HG03025 (cell line): ENCODE results near the gene XDH.

Experiments used
- ATAC-seq: cut with Tn5 transposase; IDR thresholded peaks from one replicate; pipeline ENCODE4 v1.9.1; 2021; ENCODE audit warnings: mild to moderate bottlenecking, moderate library complexity; ENCODE audit not compliant: unreplicated experiment, low FRiP score

The XDH gene

GRCh38 chr2:31404827-31405226 lies 9.7 kb downstream of the XDH start:
- ATAC-seq: no peak

- ATAC-seq: no peak
These were observed 10.2 kb downstream of the XDH start for GRCh38 chr2:31404302-31404701.

- ATAC-seq: no peak
These were observed 12.2 kb downstream of the XDH start for GRCh38 chr2:31402388-31402787.

- ATAC-seq: no peak
These were observed 13.0 kb downstream of the XDH start for GRCh38 chr2:31401580-31401979.

- no peak for ATAC-seq
These were observed 15.7 kb downstream of the XDH start for GRCh38 chr2:31398881-31399280.

GRCh38 chr2:31397094-31397493 lies 17.4 kb downstream of the XDH start:
- no peak for ATAC-seq

- ATAC-seq: no peak
These were observed 24.2 kb downstream of the XDH start for GRCh38 chr2:31390324-31390723.

GRCh38 chr2:31388736-31389135 lies 25.8 kb downstream of the XDH start:
- no peak for ATAC-seq

GRCh38 chr2:31387850-31388249 lies 26.7 kb downstream of the XDH start:
- no peak for ATAC-seq

GRCh38 chr2:31386648-31387047 lies 27.9 kb downstream of the XDH start:
- ATAC-seq: no peak

- no peak for ATAC-seq
These were observed 28.4 kb downstream of the XDH start for GRCh38 chr2:31386172-31386571.

GRCh38 chr2:31384771-31385276 lies 29.7 kb downstream of the XDH start:
- no peak for ATAC-seq

GRCh38 chr2:31384351-31384750 lies 30.2 kb downstream of the XDH start:
- no peak for ATAC-seq

- ATAC-seq: no peak
These were observed 30.9 kb downstream of the XDH start for GRCh38 chr2:31383471-31384153.

GRCh38 chr2:31382452-31383120 lies 32.0 kb downstream of the XDH start:
- no peak for ATAC-seq

- no peak for ATAC-seq
These were observed 32.9 kb downstream of the XDH start for GRCh38 chr2:31381601-31382000.

GRCh38 chr2:31380243-31380642 lies 34.3 kb downstream of the XDH start:
- no peak for ATAC-seq

GRCh38 chr2:31379747-31380146 lies 34.8 kb downstream of the XDH start:
- ATAC-seq: no peak

- ATAC-seq: no peak
These were observed 35.6 kb downstream of the XDH start for GRCh38 chr2:31378791-31379501.

GRCh38 chr2:31378389-31378788 lies 36.2 kb downstream of the XDH start:
- ATAC-seq: no peak

GRCh38 chr2:31373127-31373526 lies 41.4 kb downstream of the XDH start:
- no peak for ATAC-seq
